Caco-2 (cell line): ENCODE measurements around the gene LHFPL3. TPM values are rescaled to one million over a fixed set of nuclear protein-coding genes. Genes with fewer than 3 reads are reported as not detected.

Experiments
- BruUV-seq: library from RNA; stranded (reverse); fragments of 400-500 nt; replicated peaks from 2 replicates; lab custom pipeline; 2021; lab: Mats Ljungman, UMichigan
- CTCF ChIA-PET: fragments of 300-600 bp; sonication (Branson Sonifier 250); formaldehyde crosslinking; loops from one replicate; lab custom pipeline; 2022; ENCODE audit warnings: antibody characterized with exemption; lab: Charles Lee
- POLR2A ChIA-PET: fragments of 300-600 bp; sonication (Branson Sonifier 250); formaldehyde crosslinking; loops from one replicate; lab custom pipeline; 2022; ENCODE audit warnings: antibody characterized with exemption; lab: Charles Lee
- DNase-seq, 2 experiments: peaks; one replicate each; pipeline versions ENCODE4 v3.0.0 to v3.0.0-alpha.2; 2020 to 2022
- H3K27me3 ChIP-seq: replicated peaks from 2 replicates; pipeline ENCODE4 v1.6.0; 2011; ENCODE audit warnings: low read length; ENCODE audit not compliant: control insufficient read depth, insufficient read depth
- H3K36me3 ChIP-seq: 2 replicates; pipeline ENCODE4 v1.5.1; 2011; ENCODE audit warnings: low read length; ENCODE audit not compliant: control insufficient read depth, insufficient read depth
- H3K4me1 ChIP-seq: fragments of 250-450 bp; sonication (Bioruptor Pico); 2 replicates; pipeline ENCODE4 v1.5.1; 2020; ENCODE audit warnings: mild to moderate bottlenecking
- H3K4me3 ChIP-seq: 2 replicates; pipeline ENCODE4 v1.5.1; 2011; ENCODE audit warnings: low read depth, mild to moderate bottlenecking, control low read depth, low read length
- H3K9me3 ChIP-seq: fragments of 250-450 bp; sonication (Bioruptor Pico); 2 replicates; pipeline ENCODE4 v1.5.1; 2020; ENCODE audit warnings: mild to moderate bottlenecking, moderate library complexity
- H3K27ac Mint-ChIP-seq: one replicate; pipeline ENCODE4 v1.8.0; 2022; ENCODE audit warnings: mixed read lengths; ENCODE audit not compliant: unreplicated experiment
- H3K27me3 Mint-ChIP-seq: one replicate; pipeline ENCODE4 v1.8.0; 2022; ENCODE audit warnings: mixed read lengths; ENCODE audit not compliant: insufficient read depth, unreplicated experiment
- H3K36me3 Mint-ChIP-seq: one replicate; pipeline ENCODE4 v1.8.0; 2022; ENCODE audit warnings: mild to moderate bottlenecking, mixed read lengths; ENCODE audit not compliant: insufficient read depth, unreplicated experiment
- H3K4me1 Mint-ChIP-seq: one replicate; pipeline ENCODE4 v1.8.0; 2022; ENCODE audit warnings: low read depth, mixed read lengths; ENCODE audit not compliant: unreplicated experiment
- H3K4me3 Mint-ChIP-seq: one replicate; pipeline ENCODE4 v1.8.0; 2022; ENCODE audit warnings: mild to moderate bottlenecking, moderate library complexity, mixed read lengths; ENCODE audit not compliant: unreplicated experiment
- H3K9me3 Mint-ChIP-seq: one replicate; pipeline ENCODE4 v1.8.0; 2022; ENCODE audit warnings: mixed read lengths; ENCODE audit not compliant: unreplicated experiment
- intact Hi-C: fragments of 100-400 bp; cut with micrococcal nuclease; formaldehyde crosslinking; loops from one replicate; pipeline ENCODE4 v1.10.0; 2022; ENCODE audit not compliant: unreplicated experiment
- total RNA-seq: library from RNA; stranded (reverse); gene quantifications from 2 replicates; pipeline ENCODE4 v1.2.3, GENCODE V29; 2022
- TF ChIP-seq, protein P1 (sequence below), 2 experiments: fragments of 200-600 bp in 1 of 2; IDR thresholded peaks; 1 replicate in 1 of 2; 2 replicates in 1 of 2; pipeline versions ENCODE4 v1.5.1 to v1.8.0; 2011 to 2022; ENCODE audit warnings: antibody characterized with exemption in 1 of 2, control low read depth in 1 of 2, inconsistent platforms in 1 of 2, low read depth in 1 of 2, low read length in 1 of 2, mild to moderate bottlenecking in 1 of 2, moderate library complexity in 1 of 2; ENCODE audit not compliant: insufficient read depth in 1 of 2, severe bottlenecking in 1 of 2, unreplicated experiment in 1 of 2

LHFPL3 gene
- total RNA-seq, 1 experiment from 2014 or later = not detected

DNA sequence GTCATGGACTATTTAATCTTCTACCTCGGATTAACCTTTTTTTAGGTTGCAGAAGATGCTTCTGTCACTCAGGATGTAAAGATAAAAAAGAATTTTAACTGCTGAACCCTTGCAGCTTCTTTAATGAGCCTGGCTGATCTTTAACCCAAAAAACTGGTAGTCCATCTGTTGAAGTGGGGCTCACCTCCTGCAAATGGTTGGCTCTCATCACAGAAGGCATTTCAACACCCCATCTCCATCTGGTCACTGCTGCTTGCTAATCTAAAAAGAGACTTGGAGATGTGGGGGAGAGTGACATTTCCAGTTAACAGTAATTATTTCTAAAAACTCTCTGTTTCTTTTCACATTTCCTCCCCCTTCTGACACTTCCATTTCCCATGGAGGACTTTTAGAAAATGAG, 208.6 kb downstream of the LHFPL3 start:
- no peak for DNase-seq
- intact Hi-C loops = no loop called here
- Mint-ChIP-seq H3K4me1 (no peaks in the 10 kb centered on the region), H3K4me3 (no peak overlapping the region), H3K36me3 (no peaks in the 10 kb centered on the region), H3K27me3 (peaks cover 19% of the 10 kb centered on the region), H3K27ac (no peak overlapping the region), H3K9me3 (no peaks in the 10 kb centered on the region)
- Histone ChIP-seq H3K4me3 (no peak overlapping the region), H3K4me1 (no peaks in the 10 kb centered on the region), H3K36me3 (no peaks in the 10 kb centered on the region), H3K9me3 (no peaks in the 10 kb centered on the region), H3K27me3 (no peaks in the 10 kb centered on the region)
- POLR2A ChIA-PET = no interaction called here
- CTCF ChIA-PET = no interaction called here
- BruUV-seq = no TSS peak
- TF ChIP-seq, protein P1, sequence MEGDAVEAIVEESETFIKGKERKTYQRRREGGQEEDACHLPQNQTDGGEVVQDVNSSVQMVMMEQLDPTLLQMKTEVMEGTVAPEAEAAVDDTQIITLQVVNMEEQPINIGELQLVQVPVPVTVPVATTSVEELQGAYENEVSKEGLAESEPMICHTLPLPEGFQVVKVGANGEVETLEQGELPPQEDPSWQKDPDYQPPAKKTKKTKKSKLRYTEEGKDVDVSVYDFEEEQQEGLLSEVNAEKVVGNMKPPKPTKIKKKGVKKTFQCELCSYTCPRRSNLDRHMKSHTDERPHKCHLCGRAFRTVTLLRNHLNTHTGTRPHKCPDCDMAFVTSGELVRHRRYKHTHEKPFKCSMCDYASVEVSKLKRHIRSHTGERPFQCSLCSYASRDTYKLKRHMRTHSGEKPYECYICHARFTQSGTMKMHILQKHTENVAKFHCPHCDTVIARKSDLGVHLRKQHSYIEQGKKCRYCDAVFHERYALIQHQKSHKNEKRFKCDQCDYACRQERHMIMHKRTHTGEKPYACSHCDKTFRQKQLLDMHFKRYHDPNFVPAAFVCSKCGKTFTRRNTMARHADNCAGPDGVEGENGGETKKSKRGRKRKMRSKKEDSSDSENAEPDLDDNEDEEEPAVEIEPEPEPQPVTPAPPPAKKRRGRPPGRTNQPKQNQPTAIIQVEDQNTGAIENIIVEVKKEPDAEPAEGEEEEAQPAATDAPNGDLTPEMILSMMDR (IDR thresholded peaks at IDR 0.05; ENCODE audit: insufficient read depth in 1 of 2, low read depth in 1 of 2, low read length in 1 of 2, severe bottlenecking in 1 of 2, unreplicated experiment in 1 of 2) = no peak

DNA sequence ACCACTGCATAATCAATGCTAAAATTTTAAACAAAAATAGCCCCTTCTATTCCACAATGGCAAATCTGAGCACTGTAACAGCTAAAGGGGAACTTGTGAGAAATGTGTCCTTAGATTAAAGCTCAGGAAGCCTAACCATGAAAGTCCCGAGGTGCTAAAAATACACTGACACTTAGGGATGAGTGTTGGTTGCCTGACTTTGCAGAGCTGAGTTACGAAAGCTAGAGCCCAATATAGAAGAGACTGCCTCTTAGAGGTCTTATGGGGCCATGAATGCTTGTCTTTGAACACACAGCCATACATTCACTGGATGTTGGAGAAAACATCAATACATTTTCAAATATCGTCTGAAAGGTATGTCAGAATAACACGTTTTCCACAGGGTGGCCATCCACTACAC, 209.7 kb downstream of the LHFPL3 start:
- no peaks in the 10 kb centered on the region for H3K27me3 ChIP-seq
- H3K4me1 Mint-ChIP-seq = no peaks in the 10 kb centered on the region
- no peaks in the 10 kb centered on the region for H3K9me3 Mint-ChIP-seq
- H3K36me3 ChIP-seq = no peaks in the 10 kb centered on the region
- TF ChIP-seq, protein P1 (IDR thresholded peaks at IDR 0.05; ENCODE audit: insufficient read depth in 1 of 2, low read depth in 1 of 2, low read length in 1 of 2, severe bottlenecking in 1 of 2, unreplicated experiment in 1 of 2) = no peak
- H3K4me3 Mint-ChIP-seq = no peak overlapping the region
- H3K4me3 ChIP-seq = no peak overlapping the region
- no peaks in the 10 kb centered on the region for H3K36me3 Mint-ChIP-seq
- ChIA-PET CTCF (no interaction called here), POLR2A (no interaction called here)
- intact Hi-C loops = no loop called here
- no TSS peak for BruUV-seq
- no peaks in the 10 kb centered on the region for H3K9me3 ChIP-seq
- H3K4me1 ChIP-seq = no peaks in the 10 kb centered on the region
- no peak overlapping the region for H3K27ac Mint-ChIP-seq
- no peak for DNase-seq
- peaks cover 19% of the 10 kb centered on the region for H3K27me3 Mint-ChIP-seq

DNA sequence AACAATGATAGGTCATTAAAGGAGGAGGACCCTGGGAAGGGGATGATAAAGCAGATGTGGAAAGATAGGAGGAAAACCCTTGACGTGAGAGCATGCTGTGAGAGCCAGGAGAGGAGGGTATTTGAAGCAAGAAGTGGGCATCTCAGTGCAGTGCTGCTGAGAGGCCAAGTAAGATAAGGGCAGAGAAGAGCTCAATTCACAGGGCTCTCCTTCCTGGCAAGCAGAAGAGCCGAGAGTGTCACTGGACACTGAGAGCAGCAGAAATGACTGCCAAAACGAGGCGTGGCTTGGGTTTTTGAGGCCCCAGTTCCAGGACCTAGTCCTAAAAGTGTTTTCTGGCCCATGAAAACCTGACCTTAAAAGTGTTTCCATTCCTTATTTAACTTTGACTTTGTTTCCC, 213.5 kb downstream of the LHFPL3 start:
- CTCF ChIA-PET = no interaction called here
- H3K36me3 Mint-ChIP-seq = no peaks in the 10 kb centered on the region
- BruUV-seq = no TSS peak

More for the DNA sequence above, 213.5 kb downstream of the LHFPL3 start:
- intact Hi-C loops = no loop called here
- Mint-ChIP-seq H3K27ac (no peak overlapping the region), H3K4me1 (no peaks in the 10 kb centered on the region), H3K9me3 (no peaks in the 10 kb centered on the region), H3K4me3 (no peak overlapping the region), H3K27me3 (peaks cover 8% of the 10 kb centered on the region)
- POLR2A ChIA-PET = no interaction called here
- DNase-seq = no peak
- TF ChIP-seq, protein P1 (IDR thresholded peaks at IDR 0.05; ENCODE audit: insufficient read depth in 1 of 2, low read depth in 1 of 2, low read length in 1 of 2, severe bottlenecking in 1 of 2, unreplicated experiment in 1 of 2) = no peak
- Histone ChIP-seq H3K36me3 (no peaks in the 10 kb centered on the region), H3K4me1 (no peaks in the 10 kb centered on the region), H3K27me3 (no peaks in the 10 kb centered on the region), H3K4me3 (no peak overlapping the region), H3K9me3 (no peaks in the 10 kb centered on the region)
